Stimulated activated naive CD8-positive, alpha-beta T cell treated with anti-CD3 and anti-CD28 coated beads, Interleukin-15, Interleukin-2, amounts not matched to agents 100 ng/mL and 50 ng/mL, for 24 hours (primary cell): ENCODE measurements around the gene CD99L2.

Experiments used
- H3K27ac Mint-ChIP-seq: one replicate; pipeline ENCODE4 v1.8.0; 2021; ENCODE audit warnings: mild to moderate bottlenecking, mixed read lengths
- H3K27me3 Mint-ChIP-seq: one replicate; pipeline ENCODE4 v1.8.0; 2021; ENCODE audit warnings: mixed read lengths
- H3K36me3 Mint-ChIP-seq: one replicate; pipeline ENCODE4 v1.8.0; 2021; ENCODE audit warnings: low read depth, mixed read lengths
- H3K4me1 Mint-ChIP-seq: one replicate; pipeline ENCODE4 v1.8.0; 2021; ENCODE audit warnings: low read depth, mixed read lengths
- H3K4me3 Mint-ChIP-seq: one replicate; pipeline ENCODE4 v1.8.0; 2021; ENCODE audit warnings: mild to moderate bottlenecking, mixed read lengths
- H3K9me3 Mint-ChIP-seq: one replicate; pipeline ENCODE4 v1.8.0; 2021; ENCODE audit warnings: mixed read lengths

The CD99L2 gene

DNA sequence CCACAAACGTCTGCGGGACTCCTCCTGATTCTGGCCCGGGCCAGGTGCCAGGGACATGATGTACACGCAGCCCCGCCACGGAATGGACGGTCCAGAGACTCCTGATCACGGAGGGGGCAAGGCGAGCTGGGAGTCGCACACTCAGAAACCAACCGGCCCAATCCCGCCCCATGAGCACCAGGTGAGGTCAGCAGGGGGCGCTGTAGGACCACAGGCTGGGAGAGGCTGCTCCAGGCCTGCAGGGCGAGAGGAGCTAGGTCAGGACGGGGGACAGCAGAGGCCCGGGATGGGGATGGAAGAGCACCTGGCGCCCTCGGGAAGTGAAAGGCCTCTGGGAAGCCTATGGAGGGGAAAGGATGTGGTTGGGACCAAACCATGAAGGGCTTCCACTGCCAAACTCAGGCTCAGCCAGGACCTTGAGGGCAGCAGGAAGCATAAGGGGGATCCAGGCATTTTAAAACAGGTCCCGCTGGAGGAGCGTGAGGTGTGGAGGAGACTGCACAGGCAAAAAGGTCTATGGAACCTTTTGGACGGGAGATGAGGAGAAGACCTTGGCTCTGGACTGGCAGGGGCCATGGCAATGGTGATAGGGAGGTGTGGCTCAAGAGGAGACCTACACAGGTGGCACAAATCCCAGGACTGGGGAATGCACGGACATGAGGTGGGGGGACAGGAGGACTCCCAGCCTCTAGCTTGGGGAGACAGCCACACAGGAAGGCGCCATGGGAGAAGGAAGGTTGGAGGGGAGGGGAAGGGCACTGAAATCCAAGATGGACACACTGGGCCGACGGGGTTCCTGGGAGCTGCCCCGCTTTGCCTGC lies 126.1 kb downstream of the CD99L2 start:
- Mint-ChIP-seq H3K27me3 (no peaks in the 10 kb centered on the region), H3K27ac (no peak overlapping the region), H3K9me3 (no peaks in the 10 kb centered on the region), H3K4me3 (no peak overlapping the region), H3K4me1 (peaks cover 3% of the 10 kb centered on the region), H3K36me3 (no peaks in the 10 kb centered on the region)

DNA sequence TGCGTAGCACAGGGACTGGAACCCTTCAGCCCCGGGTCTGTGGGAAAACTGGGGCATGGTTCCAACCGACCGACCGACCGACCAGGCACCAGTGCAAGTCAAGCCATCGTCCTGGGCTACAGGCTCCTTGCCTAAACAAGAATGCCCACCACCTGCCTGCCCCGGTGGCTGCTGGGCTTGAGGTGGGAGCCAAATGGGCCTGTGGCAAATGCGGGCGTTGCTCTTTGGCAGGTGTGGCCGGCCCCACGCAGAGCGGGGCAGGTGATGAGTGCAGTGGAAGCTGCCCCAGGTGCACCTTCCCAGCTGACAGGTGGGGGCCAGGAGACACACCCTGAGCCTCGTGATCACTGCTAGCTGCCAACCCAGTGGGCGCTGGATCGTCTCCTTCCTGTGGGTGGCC lies 127.4 kb downstream of the CD99L2 start:
- H3K36me3 Mint-ChIP-seq, result no peaks in the 10 kb centered on the region
- no peak overlapping the region for H3K27ac Mint-ChIP-seq
- H3K4me3 Mint-ChIP-seq, result no peak overlapping the region
- peaks cover 3% of the 10 kb centered on the region for H3K4me1 Mint-ChIP-seq
- no peaks in the 10 kb centered on the region for H3K9me3 Mint-ChIP-seq
- H3K27me3 Mint-ChIP-seq, result no peaks in the 10 kb centered on the region

DNA sequence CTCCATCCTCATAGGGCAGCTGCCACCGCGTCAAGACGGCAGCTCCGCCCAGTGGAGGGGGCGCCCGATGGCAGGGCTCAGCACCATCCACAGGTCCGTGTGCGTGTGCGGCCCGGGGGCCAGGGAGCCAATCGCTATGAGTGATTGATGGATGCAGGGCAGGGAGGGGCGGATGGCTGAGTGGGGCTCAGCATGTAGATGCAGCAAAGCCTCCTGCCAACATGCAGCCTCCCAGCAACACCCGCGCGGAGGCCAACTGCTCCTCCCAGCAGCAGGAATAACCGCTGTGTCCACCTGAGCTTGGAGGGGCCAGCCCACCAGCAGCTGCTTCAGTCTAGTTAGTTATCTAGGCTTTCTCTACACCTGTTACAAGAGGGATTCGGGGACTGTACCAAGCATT lies 127.8 kb downstream of the CD99L2 start:
- no peak overlapping the region for H3K4me3 Mint-ChIP-seq
- H3K4me1 Mint-ChIP-seq, result peaks cover 3% of the 10 kb centered on the region
- no peak overlapping the region for H3K27ac Mint-ChIP-seq
- no peaks in the 10 kb centered on the region for H3K36me3 Mint-ChIP-seq
- H3K9me3 Mint-ChIP-seq, result no peaks in the 10 kb centered on the region
- H3K27me3 Mint-ChIP-seq, result no peaks in the 10 kb centered on the region

DNA sequence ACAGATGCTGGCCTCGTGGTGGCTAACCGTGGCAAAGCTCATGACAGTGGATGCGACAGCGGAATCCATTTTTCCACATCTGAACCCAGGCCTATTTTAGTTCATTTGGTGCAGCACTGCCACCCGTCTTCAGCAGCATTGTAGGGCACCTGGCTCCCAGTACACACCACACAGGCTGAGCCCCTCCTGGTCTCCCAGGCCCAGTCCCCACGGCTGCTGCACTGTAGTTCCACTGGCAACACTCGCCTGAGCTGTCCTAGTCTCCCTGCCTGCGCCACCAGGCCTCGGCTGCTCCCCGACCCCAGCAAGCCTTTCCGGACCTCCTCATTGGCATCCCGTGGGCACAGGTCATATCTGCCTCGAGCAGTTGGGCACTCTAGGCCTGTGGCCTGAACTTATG lies 129.1 kb downstream of the CD99L2 start:
- Mint-ChIP-seq H3K27ac (no peak overlapping the region), H3K36me3 (no peaks in the 10 kb centered on the region), H3K4me1 (peaks cover 3% of the 10 kb centered on the region), H3K9me3 (no peaks in the 10 kb centered on the region), H3K27me3 (no peaks in the 10 kb centered on the region), H3K4me3 (no peak overlapping the region)

DNA sequence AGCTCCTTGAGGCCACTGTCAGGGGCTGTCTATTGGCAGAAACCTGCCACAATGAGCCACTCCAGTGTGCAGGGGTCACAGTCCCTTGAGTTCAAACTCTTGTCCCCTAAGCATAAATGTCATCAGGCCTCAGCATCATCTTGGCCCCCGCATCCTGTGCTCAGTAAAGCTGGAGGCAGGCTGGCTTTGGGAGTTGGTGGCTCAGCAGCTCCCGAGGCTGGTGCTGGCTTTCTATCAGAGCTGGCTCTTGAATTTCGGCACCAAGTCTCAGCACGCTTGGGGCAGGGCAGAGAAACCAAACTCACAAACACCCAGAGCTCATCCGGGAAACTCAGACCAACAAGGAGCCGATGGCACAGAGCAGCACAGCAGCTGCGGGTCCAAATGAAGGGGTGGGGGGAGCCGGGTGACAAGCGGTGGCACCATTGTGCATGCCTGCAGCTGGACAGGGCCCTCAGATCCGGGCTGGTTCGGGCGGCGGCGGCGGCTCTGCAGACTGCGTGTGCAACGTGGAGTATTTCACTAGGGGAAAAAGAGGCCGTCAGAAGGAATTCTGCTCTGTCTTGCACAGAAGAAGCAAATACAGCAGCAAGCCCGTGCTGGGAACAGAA lies 129.8 kb downstream of the CD99L2 start:
- H3K36me3 Mint-ChIP-seq, result no peaks in the 10 kb centered on the region
- no peaks in the 10 kb centered on the region for H3K9me3 Mint-ChIP-seq
- H3K27ac Mint-ChIP-seq, result no peak overlapping the region
- no peaks in the 10 kb centered on the region for H3K27me3 Mint-ChIP-seq
- no peak overlapping the region for H3K4me3 Mint-ChIP-seq
- peaks cover 3% of the 10 kb centered on the region for H3K4me1 Mint-ChIP-seq

DNA sequence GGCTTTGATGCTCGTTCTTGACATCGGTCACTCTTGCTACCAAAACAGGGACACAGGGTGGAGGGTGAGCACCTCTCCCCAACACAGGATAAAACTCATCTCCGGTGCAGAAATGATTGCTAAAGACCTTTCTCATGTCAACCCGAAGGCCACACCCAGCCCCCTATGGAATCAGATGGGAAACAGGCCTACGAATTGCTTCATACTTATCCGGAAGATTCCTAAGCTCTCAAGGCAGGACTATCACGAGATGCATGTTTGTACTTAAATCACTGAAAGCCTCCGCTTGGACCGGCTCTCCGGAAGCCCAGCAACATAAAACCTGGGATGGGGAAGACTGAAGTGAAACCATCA lies 130.4 kb downstream of the CD99L2 start:
- H3K4me3 Mint-ChIP-seq, result no peak overlapping the region
- no peak overlapping the region for H3K27ac Mint-ChIP-seq
- no peaks in the 10 kb centered on the region for H3K27me3 Mint-ChIP-seq

DNA sequence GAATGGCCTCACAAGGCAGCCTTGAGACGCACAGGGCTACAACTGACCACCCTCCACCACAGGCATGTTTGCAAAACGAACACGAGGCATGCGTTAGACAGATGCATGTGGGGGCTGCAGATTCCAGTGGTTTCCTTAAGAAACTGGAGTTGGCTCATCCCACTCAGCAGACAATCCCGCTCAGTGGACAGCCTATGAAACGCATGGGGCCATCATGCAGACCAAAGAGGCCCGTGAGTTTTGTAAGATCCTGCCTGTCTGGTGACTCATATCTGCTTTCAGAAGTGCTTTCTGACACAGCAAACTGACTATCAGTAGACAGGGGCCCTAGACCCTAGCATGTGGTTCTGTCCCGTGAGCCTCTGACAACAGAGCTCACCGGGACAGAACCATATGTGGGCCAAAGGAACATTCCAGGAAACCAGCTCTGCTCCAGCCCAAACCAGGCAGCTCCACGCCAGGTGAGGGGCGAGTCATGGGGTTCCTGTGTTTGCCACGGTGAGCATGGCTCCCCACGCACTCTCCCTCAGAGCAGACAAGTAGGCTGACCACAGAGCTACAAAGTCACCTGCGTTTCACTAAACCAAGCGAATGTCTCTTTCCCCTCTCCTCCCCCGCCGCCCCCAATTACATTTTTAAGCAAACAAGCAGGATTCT lies 130.9 kb downstream of the CD99L2 start:
- Mint-ChIP-seq H3K9me3 (no peaks in the 10 kb centered on the region), H3K4me3 (no peak overlapping the region), H3K27me3 (no peaks in the 10 kb centered on the region), H3K27ac (no peak overlapping the region), H3K4me1 (peaks cover 3% of the 10 kb centered on the region), H3K36me3 (no peaks in the 10 kb centered on the region)

More for the DNA sequence above, 130.4 kb downstream of the CD99L2 start:
- Mint-ChIP-seq H3K9me3 (no peaks in the 10 kb centered on the region), H3K4me1 (peaks cover 3% of the 10 kb centered on the region), H3K36me3 (no peaks in the 10 kb centered on the region)

DNA sequence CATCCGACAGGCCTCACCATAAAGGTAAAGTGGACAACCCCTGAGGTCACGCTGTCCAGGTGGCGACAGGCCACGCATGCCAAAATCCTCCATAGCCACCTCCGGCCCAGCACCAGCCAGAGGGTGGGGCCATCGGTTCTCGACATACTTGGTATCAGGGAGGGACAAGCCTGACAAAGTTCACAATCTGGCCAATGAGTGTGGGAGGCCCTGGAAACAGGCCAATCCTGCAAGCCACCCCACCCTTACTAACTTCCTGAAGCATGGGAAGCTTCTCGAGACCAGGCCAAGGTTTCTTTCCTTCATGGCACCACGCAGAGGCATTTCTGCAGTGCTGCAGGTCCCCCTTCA lies 131.4 kb downstream of the CD99L2 start:
- Mint-ChIP-seq H3K4me1 (peaks cover 3% of the 10 kb centered on the region), H3K4me3 (no peak overlapping the region), H3K9me3 (no peaks in the 10 kb centered on the region), H3K27me3 (no peaks in the 10 kb centered on the region), H3K27ac (no peak overlapping the region), H3K36me3 (no peaks in the 10 kb centered on the region)

DNA sequence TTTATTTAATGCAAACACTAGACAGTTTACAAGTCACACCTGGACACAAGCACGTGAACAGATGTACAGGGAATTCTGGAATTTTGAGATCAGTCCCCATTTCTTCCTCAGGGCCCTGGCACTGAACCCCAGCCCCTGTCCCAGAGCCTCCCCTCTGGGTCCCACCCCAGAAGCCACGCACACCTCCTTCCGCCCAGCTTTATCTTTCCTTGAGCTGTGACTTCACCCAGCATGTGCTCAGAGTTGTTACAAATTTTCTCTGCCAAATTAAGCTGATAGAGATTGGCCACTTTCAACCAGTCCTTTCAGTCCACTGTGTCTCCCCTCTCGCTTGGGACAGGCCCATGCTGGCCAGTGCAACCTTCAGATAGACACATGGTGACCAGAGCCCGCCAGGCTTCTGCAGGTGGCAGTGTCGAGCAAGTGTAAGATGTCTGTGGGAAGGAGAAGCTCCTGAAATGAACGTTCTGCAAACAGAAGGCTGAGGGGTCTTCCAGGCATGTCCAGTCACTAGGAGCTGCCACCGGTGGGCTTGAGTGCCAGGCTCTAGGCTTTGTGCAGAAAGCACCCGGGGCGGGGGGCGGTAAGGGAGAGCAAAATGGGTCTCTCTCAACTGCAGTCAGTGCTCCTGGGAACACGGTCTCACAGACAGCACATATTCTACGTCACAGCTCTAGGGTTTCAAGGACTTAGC lies 132.0 kb downstream of the CD99L2 start:
- Mint-ChIP-seq H3K4me1 (peaks cover 3% of the 10 kb centered on the region), H3K4me3 (no peak overlapping the region), H3K36me3 (no peaks in the 10 kb centered on the region), H3K27ac (no peak overlapping the region), H3K27me3 (no peaks in the 10 kb centered on the region), H3K9me3 (no peaks in the 10 kb centered on the region)

DNA sequence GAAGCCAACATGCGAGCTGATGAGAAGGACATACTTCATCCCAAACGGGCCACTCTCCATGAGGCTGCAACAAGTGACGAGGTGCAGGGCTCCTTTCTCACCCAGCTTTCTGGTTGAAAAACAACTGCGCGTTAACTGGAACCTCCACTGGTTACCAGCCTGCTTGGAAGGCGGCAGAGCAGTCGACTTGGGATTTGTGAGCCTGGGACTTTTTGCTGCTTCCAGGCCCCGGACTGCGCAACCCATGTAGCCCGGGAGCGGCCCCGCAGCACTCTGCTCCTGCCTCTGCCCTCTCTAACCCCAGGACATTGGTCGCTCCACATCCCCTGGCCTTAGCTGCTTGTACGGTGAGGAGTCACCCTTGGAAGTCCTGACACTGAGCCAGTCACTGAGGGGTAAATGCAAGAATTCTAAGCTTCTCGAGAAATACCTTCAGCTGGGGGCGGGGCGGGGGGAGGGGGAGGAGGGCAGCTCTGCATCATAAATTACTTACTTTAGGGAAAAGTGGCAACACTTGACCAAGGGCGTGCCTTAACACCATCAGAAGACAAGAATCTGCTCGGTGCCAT lies 132.6 kb downstream of the CD99L2 start:
- Mint-ChIP-seq H3K27me3 (no peaks in the 10 kb centered on the region), H3K9me3 (no peaks in the 10 kb centered on the region)

DNA sequence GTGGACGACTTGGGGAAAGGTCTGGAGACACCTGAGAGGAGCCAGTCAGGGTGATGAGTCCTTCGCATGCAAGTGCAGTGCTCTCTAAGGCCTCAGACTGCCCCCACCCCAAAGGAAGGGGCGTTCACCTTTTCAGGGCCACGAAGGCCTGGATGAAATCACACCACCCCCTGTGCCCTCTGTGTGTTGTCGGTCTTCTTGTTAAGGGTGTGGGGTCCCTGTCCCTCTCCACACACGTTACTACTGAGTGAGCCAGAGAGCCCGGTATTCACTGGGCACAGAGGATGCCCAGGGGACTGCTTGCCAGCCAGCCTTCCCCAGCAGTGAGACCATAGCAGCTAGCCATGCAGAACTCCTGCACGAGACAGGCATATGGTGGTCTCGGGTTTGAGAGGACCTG lies 133.2 kb downstream of the CD99L2 start:
- Mint-ChIP-seq H3K9me3 (no peaks in the 10 kb centered on the region), H3K36me3 (no peaks in the 10 kb centered on the region), H3K27ac (no peak overlapping the region), H3K27me3 (no peaks in the 10 kb centered on the region), H3K4me3 (no peak overlapping the region), H3K4me1 (peaks cover 3% of the 10 kb centered on the region)

More for the DNA sequence above, 132.6 kb downstream of the CD99L2 start:
- peaks cover 3% of the 10 kb centered on the region for H3K4me1 Mint-ChIP-seq
- no peak overlapping the region for H3K27ac Mint-ChIP-seq
- no peaks in the 10 kb centered on the region for H3K36me3 Mint-ChIP-seq
- no peak overlapping the region for H3K4me3 Mint-ChIP-seq

DNA sequence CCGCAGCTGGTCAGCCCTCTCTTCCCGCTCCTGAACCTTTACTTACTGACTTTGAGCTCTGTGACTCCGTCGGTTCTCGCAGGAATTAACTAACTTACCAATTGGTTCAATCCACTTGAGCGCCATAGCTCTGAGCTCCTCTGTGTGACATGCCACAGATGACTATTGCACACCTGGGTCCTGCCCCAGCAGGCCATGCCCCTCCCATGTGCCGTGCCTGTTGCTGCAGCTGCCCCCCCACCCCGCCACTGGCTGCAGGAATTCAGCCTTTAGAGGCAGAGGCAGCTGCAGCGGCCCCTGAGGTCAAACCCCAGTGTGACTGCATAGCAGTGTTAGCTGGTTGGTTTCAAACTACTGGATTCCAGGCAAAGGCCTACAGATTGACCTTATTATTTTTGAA lies 134.7 kb downstream of the CD99L2 start:
- Mint-ChIP-seq H3K4me1 (peaks cover 3% of the 10 kb centered on the region), H3K36me3 (peaks cover 5% of the 10 kb centered on the region), H3K27ac (no peak overlapping the region), H3K4me3 (no peak overlapping the region), H3K9me3 (no peaks in the 10 kb centered on the region), H3K27me3 (no peaks in the 10 kb centered on the region)

DNA sequence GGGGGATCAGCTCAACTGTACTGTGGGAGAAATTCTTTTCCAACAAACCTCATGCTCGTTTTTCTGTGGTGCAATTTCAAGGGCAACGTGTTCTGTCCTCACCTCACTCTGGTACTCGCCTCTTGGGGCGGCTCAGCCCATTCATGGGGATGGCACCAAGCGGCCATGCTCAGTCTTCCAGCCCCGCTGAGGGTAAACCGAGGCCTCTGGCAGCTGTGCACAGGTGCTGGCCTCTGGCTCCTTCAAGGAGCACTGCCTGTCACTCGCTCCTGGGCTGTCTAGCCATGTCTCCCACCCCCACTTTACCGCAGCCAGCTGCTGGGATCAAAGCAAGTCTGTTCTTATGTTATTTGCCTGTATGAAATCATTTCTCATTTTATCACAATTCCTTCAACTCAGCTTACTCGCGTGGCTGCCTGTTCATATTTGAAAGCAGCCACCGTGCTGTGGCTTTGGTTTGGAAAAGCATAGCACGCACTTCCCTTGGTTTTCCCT lies 135.1 kb downstream of the CD99L2 start:
- Mint-ChIP-seq H3K27me3 (no peaks in the 10 kb centered on the region), H3K36me3 (peaks cover 7% of the 10 kb centered on the region), H3K9me3 (no peaks in the 10 kb centered on the region), H3K4me3 (no peak overlapping the region), H3K4me1 (peaks cover 3% of the 10 kb centered on the region), H3K27ac (no peak overlapping the region)

DNA sequence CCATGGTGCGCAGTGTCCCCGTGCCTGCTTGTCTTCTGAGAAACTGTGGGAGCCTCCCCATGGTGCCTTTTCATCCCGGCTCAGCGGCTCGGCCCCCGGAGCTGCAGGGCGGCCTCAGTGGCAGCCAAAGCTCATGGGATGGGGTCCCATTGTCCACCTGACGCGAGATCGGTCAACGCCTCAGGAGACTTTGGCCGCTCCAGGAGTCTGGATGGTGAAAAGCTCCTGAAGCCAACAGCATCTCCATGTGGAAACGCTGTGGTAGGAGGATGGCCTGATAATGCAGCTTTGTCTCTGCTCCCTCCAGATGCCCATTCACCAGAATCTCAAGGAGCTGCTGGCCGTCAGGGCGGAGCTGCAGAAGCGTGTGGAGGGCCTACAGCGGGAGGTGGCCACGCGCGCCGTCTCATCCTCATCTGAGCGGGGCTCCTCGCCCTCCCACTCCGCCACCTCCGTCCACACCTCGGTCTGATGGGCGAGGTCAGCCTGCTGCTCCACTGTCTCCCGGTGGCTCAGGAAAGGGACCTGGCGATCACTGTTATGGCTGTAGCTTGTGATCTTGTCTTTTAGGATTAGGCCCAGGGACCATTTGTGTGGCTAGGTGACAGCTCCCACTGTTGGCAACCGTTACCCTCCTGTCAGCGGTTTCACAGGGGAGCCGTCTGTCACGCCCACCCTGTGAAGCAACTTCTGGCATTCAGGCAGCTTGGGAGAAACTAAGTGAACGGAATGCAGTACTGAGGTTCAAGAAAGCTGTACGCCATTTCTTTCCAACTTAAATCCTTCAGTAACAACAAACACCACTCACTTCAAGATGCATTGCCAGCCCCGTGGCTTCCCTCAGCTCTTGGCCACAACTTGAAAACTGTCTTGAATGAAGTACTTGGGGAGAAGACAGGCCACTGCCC lies 136.0 kb downstream of the CD99L2 start:
- Mint-ChIP-seq H3K36me3 (peaks cover 7% of the 10 kb centered on the region), H3K27me3 (no peaks in the 10 kb centered on the region), H3K4me1 (no peaks in the 10 kb centered on the region), H3K27ac (no peak overlapping the region), H3K4me3 (no peak overlapping the region), H3K9me3 (no peaks in the 10 kb centered on the region)
